Central memory CD4-positive, alpha-beta T cell (primary cell): ENCODE results near the gene EPB41L4B.
"Not testable (repeated sequence)": the region's sequence is repeated elsewhere in the genome, so short reads cannot be mapped to it uniquely, and the experiment has no call there.

ENCODE experiments used
- DNase-seq: peaks from one replicate; pipeline ENCODE4 v3.0.0; 2022

EPB41L4B gene

GRCh38 chr9:109156708-109157107 is 164.2 kb downstream of the EPB41L4B start:
- DNase-seq = no peak

GRCh38 chr9:109150925-109151545 is 169.8 kb downstream of the EPB41L4B start:
- no peak for DNase-seq

- no peak for DNase-seq
Observed at GRCh38 chr9:109149722-109150121, 171.1 kb downstream of the EPB41L4B start.

- no peak for DNase-seq
Observed at GRCh38 chr9:109149089-109149488, 171.8 kb downstream of the EPB41L4B start.

- DNase-seq = no peak
Observed at GRCh38 chr9:109145051-109145450, 175.8 kb downstream of the EPB41L4B start.

GRCh38 chr9:109143881-109144562 is 176.8 kb downstream of the EPB41L4B start:
- DNase-seq = peak; percentile 1

- DNase-seq = no peak
Observed at GRCh38 chr9:109141375-109141774, 179.5 kb downstream of the EPB41L4B start.

GRCh38 chr9:109139851-109140250 is 181.0 kb downstream of the EPB41L4B start:
- no peak for DNase-seq

- no peak for DNase-seq
Observed at GRCh38 chr9:109138421-109138820, 182.4 kb downstream of the EPB41L4B start.

- no peak for DNase-seq
Observed at GRCh38 chr9:109134167-109134578, 186.7 kb downstream of the EPB41L4B start.

- DNase-seq = no peak
Observed at GRCh38 chr9:109133533-109133932, 187.3 kb downstream of the EPB41L4B start.

- DNase-seq = no peak
Observed at GRCh38 chr9:109132567-109133021, 188.3 kb downstream of the EPB41L4B start.

GRCh38 chr9:109129470-109130197 is 191.2 kb downstream of the EPB41L4B start:
- DNase-seq = no peak

GRCh38 chr9:109126671-109127070 is 194.2 kb downstream of the EPB41L4B start:
- DNase-seq = not testable (repeated sequence)

- DNase-seq = no peak
Observed at GRCh38 chr9:109124121-109124520, 196.7 kb downstream of the EPB41L4B start.

- no peak for DNase-seq
Observed at GRCh38 chr9:109122726-109123621, 197.9 kb downstream of the EPB41L4B start.
